ENCODE data around the gene RAB14. TPM values are rescaled to one million over a fixed set of nuclear protein-coding genes. Genes with fewer than 3 reads are reported as not detected.

Gene RAB14
- total and polyA plus RNA-seq, 2 experiments from 2014 or later, result 22.8 to 31.0 TPM

- TF ChIP-seq, protein P1, sequence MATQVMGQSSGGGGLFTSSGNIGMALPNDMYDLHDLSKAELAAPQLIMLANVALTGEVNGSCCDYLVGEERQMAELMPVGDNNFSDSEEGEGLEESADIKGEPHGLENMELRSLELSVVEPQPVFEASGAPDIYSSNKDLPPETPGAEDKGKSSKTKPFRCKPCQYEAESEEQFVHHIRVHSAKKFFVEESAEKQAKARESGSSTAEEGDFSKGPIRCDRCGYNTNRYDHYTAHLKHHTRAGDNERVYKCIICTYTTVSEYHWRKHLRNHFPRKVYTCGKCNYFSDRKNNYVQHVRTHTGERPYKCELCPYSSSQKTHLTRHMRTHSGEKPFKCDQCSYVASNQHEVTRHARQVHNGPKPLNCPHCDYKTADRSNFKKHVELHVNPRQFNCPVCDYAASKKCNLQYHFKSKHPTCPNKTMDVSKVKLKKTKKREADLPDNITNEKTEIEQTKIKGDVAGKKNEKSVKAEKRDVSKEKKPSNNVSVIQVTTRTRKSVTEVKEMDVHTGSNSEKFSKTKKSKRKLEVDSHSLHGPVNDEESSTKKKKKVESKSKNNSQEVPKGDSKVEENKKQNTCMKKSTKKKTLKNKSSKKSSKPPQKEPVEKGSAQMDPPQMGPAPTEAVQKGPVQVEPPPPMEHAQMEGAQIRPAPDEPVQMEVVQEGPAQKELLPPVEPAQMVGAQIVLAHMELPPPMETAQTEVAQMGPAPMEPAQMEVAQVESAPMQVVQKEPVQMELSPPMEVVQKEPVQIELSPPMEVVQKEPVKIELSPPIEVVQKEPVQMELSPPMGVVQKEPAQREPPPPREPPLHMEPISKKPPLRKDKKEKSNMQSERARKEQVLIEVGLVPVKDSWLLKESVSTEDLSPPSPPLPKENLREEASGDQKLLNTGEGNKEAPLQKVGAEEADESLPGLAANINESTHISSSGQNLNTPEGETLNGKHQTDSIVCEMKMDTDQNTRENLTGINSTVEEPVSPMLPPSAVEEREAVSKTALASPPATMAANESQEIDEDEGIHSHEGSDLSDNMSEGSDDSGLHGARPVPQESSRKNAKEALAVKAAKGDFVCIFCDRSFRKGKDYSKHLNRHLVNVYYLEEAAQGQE (IDR thresholded peaks at IDR 0.05; ENCODE audit: unreplicated experiment), result no peak
- TF ChIP-seq EZH2 (IDR thresholded peaks at IDR 0.05; ENCODE audit: low read depth, unreplicated experiment), result no peak
Observed at GRCh38 chr9:121216271-121216805, 14.7 kb upstream of the RAB14 start (continued).

DNA sequence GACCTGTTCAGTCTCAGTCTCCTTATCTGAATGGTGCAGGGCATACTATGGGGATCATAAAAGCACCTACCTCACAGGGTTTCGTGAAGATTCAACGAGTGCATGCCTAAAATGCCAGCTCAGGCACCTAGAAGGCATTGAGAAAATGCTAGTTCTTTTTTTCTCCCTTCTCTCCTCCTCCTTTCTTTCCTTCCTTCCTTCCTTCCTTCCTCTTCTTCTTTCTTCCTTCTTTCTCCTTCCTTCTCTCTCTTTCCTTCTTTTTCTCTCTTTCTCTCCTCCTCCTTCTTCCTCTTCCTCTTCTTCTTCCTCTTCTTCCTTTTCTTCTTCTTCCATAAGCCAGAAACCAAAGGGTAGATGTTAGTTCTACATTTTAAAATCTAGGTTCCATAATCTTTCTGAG, 12.3 kb upstream of the RAB14 start:
- Histone ChIP-seq H3K9me2 (ENCODE audit: insufficient read depth) (no peaks in the 10 kb centered on the region), H2AFZ (no peak overlapping the region), H3K4me3 (no peak overlapping the region), H3K27ac (ENCODE audit: low read depth) (no peak overlapping the region), H3K27me3 (ENCODE audit: insufficient read depth) (no peaks in the 10 kb centered on the region), H3K4me2 (no peak overlapping the region), H3K36me3 (ENCODE audit: insufficient read depth) (no peaks in the 10 kb centered on the region), H3K79me2 (replicated peaks; ENCODE audit: insufficient read depth) (no peaks in the 10 kb centered on the region), H3F3A (replicated peaks; ENCODE audit: low read depth) (no peaks in the 10 kb centered on the region), H4K20me1 (replicated peaks; ENCODE audit: insufficient read depth) (no peaks in the 10 kb centered on the region), H3K4me1 (ENCODE audit: insufficient read depth) (0 out of 2 replicates have a peak, but pooled peaks cover 8% of the 10 kb centered on the region)
- ATAC-seq (no peak), DNase-seq (ENCODE audit: low spot score) (no peak)
- Mint-ChIP-seq H3K9me3 (no peaks in the 10 kb centered on the region), H3K27me3 (ENCODE audit: insufficient read depth, low read depth, poor library complexity) (peaks cover 3% of the 10 kb centered on the region), H3K4me1 (peaks cover 9% of the 10 kb centered on the region), H3K27ac (no peak overlapping the region), H3K4me3 (no peak overlapping the region), H3K36me3 (ENCODE audit: low read depth) (peaks cover 3% of the 10 kb centered on the region; the same call in 2 of the 3 replicates)
- TF ChIP-seq, protein P2, sequence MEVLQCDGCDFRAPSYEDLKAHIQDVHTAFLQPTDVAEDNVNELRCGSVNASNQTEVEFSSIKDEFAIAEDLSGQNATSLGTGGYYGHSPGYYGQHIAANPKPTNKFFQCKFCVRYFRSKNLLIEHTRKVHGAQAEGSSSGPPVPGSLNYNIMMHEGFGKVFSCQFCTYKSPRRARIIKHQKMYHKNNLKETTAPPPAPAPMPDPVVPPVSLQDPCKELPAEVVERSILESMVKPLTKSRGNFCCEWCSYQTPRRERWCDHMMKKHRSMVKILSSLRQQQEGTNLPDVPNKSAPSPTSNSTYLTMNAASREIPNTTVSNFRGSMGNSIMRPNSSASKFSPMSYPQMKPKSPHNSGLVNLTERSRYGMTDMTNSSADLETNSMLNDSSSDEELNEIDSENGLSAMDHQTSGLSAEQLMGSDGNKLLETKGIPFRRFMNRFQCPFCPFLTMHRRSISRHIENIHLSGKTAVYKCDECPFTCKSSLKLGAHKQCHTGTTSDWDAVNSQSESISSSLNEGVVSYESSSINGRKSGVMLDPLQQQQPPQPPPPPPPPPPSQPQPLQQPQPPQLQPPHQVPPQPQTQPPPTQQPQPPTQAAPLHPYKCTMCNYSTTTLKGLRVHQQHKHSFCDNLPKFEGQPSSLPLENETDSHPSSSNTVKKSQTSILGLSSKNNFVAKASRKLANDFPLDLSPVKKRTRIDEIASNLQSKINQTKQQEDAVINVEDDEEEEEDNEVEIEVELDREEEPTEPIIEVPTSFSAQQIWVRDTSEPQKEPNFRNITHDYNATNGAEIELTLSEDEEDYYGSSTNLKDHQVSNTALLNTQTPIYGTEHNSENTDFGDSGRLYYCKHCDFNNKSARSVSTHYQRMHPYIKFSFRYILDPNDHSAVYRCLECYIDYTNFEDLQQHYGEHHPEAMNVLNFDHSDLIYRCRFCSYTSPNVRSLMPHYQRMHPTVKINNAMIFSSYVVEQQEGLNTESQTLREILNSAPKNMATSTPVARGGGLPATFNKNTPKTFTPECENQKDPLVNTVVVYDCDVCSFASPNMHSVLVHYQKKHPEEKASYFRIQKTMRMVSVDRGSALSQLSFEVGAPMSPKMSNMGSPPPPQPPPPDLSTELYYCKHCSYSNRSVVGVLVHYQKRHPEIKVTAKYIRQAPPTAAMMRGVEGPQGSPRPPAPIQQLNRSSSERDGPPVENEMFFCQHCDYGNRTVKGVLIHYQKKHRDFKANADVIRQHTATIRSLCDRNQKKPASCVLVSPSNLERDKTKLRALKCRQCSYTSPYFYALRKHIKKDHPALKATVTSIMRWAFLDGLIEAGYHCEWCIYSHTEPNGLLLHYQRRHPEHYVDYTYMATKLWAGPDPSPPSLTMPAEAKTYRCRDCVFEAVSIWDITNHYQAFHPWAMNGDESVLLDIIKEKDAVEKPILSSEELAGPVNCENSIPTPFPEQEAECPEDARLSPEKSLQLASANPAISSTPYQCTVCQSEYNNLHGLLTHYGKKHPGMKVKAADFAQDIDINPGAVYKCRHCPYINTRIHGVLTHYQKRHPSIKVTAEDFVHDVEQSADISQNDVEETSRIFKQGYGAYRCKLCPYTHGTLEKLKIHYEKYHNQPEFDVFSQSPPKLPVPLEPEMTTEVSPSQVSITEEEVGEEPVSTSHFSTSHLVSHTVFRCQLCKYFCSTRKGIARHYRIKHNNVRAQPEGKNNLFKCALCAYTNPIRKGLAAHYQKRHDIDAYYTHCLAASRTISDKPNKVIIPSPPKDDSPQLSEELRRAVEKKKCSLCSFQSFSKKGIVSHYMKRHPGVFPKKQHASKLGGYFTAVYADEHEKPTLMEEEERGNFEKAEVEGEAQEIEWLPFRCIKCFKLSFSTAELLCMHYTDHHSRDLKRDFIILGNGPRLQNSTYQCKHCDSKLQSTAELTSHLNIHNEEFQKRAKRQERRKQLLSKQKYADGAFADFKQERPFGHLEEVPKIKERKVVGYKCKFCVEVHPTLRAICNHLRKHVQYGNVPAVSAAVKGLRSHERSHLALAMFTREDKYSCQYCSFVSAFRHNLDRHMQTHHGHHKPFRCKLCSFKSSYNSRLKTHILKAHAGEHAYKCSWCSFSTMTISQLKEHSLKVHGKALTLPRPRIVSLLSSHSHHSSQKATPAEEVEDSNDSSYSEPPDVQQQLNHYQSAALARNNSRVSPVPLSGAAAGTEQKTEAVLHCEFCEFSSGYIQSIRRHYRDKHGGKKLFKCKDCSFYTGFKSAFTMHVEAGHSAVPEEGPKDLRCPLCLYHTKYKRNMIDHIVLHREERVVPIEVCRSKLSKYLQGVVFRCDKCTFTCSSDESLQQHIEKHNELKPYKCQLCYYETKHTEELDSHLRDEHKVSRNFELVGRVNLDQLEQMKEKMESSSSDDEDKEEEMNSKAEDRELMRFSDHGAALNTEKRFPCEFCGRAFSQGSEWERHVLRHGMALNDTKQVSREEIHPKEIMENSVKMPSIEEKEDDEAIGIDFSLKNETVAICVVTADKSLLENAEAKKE (CRISPR knock-in tag; IDR thresholded peaks at IDR 0.05), result no peak
- TF ChIP-seq, protein P3, sequence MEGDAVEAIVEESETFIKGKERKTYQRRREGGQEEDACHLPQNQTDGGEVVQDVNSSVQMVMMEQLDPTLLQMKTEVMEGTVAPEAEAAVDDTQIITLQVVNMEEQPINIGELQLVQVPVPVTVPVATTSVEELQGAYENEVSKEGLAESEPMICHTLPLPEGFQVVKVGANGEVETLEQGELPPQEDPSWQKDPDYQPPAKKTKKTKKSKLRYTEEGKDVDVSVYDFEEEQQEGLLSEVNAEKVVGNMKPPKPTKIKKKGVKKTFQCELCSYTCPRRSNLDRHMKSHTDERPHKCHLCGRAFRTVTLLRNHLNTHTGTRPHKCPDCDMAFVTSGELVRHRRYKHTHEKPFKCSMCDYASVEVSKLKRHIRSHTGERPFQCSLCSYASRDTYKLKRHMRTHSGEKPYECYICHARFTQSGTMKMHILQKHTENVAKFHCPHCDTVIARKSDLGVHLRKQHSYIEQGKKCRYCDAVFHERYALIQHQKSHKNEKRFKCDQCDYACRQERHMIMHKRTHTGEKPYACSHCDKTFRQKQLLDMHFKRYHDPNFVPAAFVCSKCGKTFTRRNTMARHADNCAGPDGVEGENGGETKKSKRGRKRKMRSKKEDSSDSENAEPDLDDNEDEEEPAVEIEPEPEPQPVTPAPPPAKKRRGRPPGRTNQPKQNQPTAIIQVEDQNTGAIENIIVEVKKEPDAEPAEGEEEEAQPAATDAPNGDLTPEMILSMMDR (conservative IDR thresholded peaks at IDR 0.05; ENCODE audit: low read depth in 2 of 2), result no peak
